ENCODE results near the gene GBP7.
A peak's percentile ranks its signal among the peaks of the same experiment; 100 is the strongest.

The GBP7 gene

DNA sequence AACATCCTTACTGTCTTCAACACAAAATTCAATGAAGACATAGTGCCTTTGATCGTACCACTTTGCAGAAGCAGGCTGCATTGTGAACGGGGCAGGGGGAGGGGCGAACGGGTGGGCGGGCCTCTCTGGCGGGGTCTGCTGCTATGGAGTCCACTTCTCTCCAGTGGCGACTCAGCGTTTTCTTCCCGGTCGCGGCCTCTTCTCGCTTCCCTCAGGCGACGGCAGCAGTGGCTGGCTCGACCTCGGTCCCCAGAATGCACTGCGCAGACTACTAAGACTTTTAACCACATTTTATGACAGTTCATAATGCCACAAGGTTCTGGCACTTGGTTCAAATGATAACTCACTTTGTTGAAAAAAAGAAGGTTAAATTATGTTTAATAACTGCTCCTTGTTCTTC, 71.1 kb downstream of the GBP7 start:
- DNase-seq = no peak

DNA sequence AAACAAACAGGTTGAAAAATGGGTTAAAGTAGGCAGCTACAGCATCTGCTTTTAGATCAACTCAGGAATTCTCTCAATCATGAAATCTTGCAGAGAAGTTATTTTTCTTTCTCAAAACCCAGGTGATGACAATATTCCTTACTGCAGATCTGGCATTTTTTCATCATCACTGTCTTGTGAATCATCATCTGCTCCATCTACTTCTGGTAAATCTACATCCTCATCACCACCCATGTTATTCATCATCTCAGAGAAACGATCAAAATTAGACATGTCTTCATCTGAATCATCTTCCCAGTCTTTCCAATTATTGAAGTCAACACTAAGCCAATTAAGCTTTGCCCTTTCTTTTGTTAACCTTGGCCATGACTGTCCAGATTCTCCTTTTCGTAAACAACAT, 71.7 kb downstream of the GBP7 start:
- DNase-seq = peak; percentile 74

DNA sequence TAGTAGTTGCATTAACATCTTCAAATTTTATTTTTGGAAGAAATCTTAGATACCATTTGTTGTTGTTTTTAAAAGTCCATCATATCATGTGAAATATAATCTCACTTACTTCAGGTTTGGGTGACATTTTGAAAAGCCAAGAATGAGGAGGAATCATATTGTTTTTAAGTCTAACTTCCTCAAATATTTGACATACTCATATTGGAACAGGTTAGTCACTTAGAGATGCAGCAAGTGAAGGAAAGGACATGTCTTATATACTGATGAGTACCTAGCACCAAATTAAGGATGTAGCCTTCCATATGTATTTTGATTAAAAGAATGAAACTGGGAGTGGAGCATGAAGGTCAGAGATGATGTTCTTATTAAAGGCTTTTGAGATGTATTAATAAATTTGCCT, 73.8 kb downstream of the GBP7 start:
- DNase-seq = no peak

DNA sequence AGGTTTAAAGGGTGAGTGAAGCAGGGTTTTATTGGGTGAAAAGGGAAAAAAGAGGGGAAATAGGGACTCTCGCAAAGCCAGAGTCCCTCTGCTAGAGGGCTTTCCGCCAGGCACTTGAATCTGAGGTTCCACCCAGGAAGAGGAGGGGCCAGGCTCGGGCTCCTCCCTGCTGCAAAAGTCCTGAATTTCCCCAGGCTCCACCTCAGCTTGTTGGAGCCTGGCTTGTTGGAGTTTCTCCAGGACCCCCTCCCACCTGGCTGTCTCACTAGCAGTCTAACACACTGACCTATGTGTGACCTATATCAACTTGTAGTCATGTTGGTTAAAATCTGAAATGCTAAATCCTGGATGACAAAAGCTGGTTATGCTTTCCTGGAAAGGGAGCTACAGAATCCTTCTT, 75.4 kb downstream of the GBP7 start:
- no peak for DNase-seq

GRCh38 chr1:89098857-89099256, 76.9 kb downstream of the GBP7 start:
- DNase-seq = no peak

- no peak for DNase-seq
Measured at GRCh38 chr1:89095737-89096136, 80.1 kb downstream of the GBP7 start.

- DNase-seq = peak; percentile 4
Measured at GRCh38 chr1:89089962-89090361, 85.8 kb downstream of the GBP7 start.

DNA sequence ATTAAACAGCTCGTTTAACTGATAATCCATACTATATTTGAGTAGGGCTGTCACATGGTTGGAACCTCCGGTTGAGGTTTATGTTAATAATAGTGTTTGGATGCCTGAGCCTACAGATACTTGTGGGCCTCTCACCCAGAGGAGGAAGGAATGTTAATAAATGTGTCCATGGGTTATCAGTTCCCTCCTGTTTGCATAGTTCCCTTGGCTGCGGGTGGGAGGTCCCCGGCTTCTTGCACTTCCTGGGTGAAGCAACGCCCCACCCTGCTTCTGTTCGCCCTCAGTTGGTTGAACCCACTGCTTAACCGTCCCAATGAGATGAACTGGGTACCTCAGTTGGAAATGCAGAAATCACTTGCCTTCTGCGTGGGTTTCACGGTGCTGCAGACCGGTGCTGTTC, 87.2 kb downstream of the GBP7 start:
- no peak for DNase-seq

GRCh38 chr1:89087241-89087640, 88.6 kb downstream of the GBP7 start:
- peak; percentile 17 for DNase-seq

- DNase-seq = no peak
Measured at GRCh38 chr1:89085781-89086180, 90.0 kb downstream of the GBP7 start.
